ENCODE results near the gene KAT6B. TPM values are rescaled to one million over a fixed set of nuclear protein-coding genes. Genes with fewer than 3 reads are reported as not detected.
"Not testable (repeated sequence)": the region's sequence is repeated elsewhere in the genome, so short reads cannot be mapped to it uniquely, and the experiment has no call there.

The KAT6B gene
- total and polyA plus RNA-seq, 4 donors: 5.0 to 161 (median 21.0) TPM

- Histone ChIP-seq H3K9me3 (ENCODE audit: control insufficient read depth in 4 of 4, insufficient read depth in 3 of 4, low read length in 3 of 4) (no peaks in the 10 kb centered on the region), H3K4me1 (ENCODE audit: control insufficient read depth in 5 of 5, insufficient read depth in 5 of 5, low read length in 5 of 5) (peaks cover 0 to 11% (median 9%) of the 10 kb centered on the region in 5 donors), H3K36me3 (ENCODE audit: control insufficient read depth in 4 of 4, insufficient read depth in 4 of 4, low read length in 4 of 4) (peaks cover 0 to 3% (median 0%) of the 10 kb centered on the region in 4 donors), H3K27ac (ENCODE audit: low read depth in 1 of 2, low read length in 1 of 2) (no peak overlapping the region), H3K4me3 (no peak overlapping the region), H3K27me3 (ENCODE audit: control insufficient read depth in 3 of 3, insufficient read depth in 3 of 3, low read length in 2 of 3) (no peaks in the 10 kb centered on the region), H3K9ac (ENCODE audit: insufficient read depth in 1 of 2, low read length in 2 of 2) (no peak overlapping the region)
- 69 to 77% methylated on average over 4 of the region's 4 CpGs for WGBS, 2 donors
- TF ChIP-seq CTCF (IDR thresholded peaks at IDR 0.05; ENCODE audit: control extremely low read depth, extremely low read depth): no peak
- DNase-seq (no peak), ATAC-seq (ENCODE audit: insufficient read depth, low FRiP score) (no peak)
Observed at GRCh38 chr10:74892839-74893238, 66.4 kb downstream of the KAT6B start.

DNA sequence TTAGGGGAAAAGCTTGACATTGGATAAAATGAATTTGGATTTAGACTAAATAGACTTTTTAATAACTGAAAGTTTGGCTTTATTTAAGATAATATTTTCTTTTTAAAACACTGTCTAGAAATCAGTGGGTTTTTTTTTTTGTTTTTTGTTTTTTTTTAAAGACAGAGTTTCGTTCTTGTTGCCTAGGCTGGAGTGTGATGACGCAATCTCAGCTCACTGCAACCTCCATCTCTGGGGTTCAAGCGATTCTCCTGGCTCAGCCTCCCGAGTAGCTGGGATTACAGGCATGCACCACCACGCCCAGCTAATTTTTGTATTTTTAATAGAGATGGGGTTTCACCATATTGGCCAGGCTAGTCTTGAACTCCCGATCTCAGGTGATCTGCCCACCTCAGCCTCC lies 66.9 kb downstream of the KAT6B start:
- not testable (repeated sequence) for H3K27me3 ChIP-seq (ENCODE audit: control insufficient read depth in 3 of 3, insufficient read depth in 3 of 3, low read length in 2 of 3); H3K9me3 ChIP-seq (ENCODE audit: control insufficient read depth in 4 of 4, insufficient read depth in 3 of 4, low read length in 3 of 4); ATAC-seq (ENCODE audit: insufficient read depth, low FRiP score); H3K27ac ChIP-seq (ENCODE audit: low read depth in 1 of 2, low read length in 1 of 2); DNase-seq; H3K36me3 ChIP-seq (ENCODE audit: control insufficient read depth in 4 of 4, insufficient read depth in 4 of 4, low read length in 4 of 4); H3K4me3 ChIP-seq; H3K9ac ChIP-seq (ENCODE audit: insufficient read depth in 1 of 2, low read length in 2 of 2)
- peaks cover 0 to 13% (median 8%) of the 10 kb centered on the region in 5 donors for H3K4me1 ChIP-seq (ENCODE audit: control insufficient read depth in 5 of 5, insufficient read depth in 5 of 5, low read length in 5 of 5)
- WGBS, 2 donors: 86% methylated on average over 6 of the region's 6 CpGs

GRCh38 chr10:74896788-74897527 lies 70.6 kb downstream of the KAT6B start:
- Histone ChIP-seq H3K4me1 (ENCODE audit: control insufficient read depth in 5 of 5, insufficient read depth in 5 of 5, low read length in 5 of 5) (peaks cover 0 to 32% (median 6%) of the 10 kb centered on the region in 5 donors), H3K36me3 (ENCODE audit: control insufficient read depth in 4 of 4, insufficient read depth in 4 of 4, low read length in 4 of 4) (peaks cover 0 to 3% (median 0%) of the 10 kb centered on the region in 4 donors), H3K9ac (ENCODE audit: insufficient read depth in 1 of 2, low read length in 2 of 2) (no peak overlapping the region), H3K9me3 (ENCODE audit: control insufficient read depth in 4 of 4, insufficient read depth in 3 of 4, low read length in 3 of 4) (no peaks in the 10 kb centered on the region), H3K27me3 (ENCODE audit: control insufficient read depth in 3 of 3, insufficient read depth in 3 of 3, low read length in 2 of 3) (no peaks in the 10 kb centered on the region), H3K4me3 (no peak overlapping the region), H3K27ac (ENCODE audit: low read depth in 1 of 2, low read length in 1 of 2) (no peak overlapping the region)
- TF ChIP-seq CTCF (IDR thresholded peaks at IDR 0.05; ENCODE audit: control extremely low read depth, extremely low read depth): no peak
- WGBS, 2 donors: 56 to 65% methylated on average over 5 of the region's 5 CpGs
- no peak for ATAC-seq (ENCODE audit: insufficient read depth, low FRiP score)
- DNase-seq: no peak

DNA sequence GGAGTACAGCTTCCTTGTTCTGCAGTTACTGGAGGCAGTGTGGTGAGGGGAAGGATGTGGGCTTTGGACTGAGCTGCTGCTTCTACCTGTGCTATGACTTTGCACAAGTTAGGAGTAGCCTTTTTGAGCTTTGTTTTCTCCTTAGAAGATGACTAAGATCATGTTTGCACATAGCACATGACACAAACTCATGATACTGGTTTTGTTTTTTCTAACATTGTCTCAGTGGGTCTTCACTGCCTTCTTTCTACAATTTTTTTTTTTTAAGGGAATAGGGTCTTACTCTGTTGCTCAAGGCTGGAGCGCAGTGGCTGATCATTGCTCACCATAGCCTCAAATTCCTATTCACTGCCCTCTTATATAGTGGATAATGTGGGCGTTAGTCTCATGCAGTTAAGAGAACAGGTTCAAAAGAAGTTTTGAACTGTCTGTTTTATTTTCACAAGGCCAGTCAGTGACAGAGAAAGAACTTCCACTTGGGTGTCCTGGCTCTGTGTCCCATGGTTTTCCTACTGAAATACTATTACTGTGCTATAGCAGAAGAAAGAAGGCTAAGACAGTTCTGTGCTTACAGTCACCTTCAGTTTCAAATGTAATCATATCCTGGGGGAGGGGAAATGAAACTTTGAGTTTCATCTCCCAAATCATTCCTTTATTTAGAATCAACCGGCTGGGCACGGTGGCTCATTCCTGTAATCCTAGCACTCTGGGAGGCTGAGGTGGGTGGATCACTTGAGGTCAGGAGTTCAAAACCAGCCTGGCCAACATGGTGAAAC lies 72.0 kb downstream of the KAT6B start:
- Histone ChIP-seq H3K27ac (ENCODE audit: low read depth in 1 of 2, low read length in 1 of 2) (peak overlapping the region in 1 of 2 donors; percentile 22), H3K36me3 (ENCODE audit: control insufficient read depth in 4 of 4, insufficient read depth in 4 of 4, low read length in 4 of 4) (peaks cover 0 to 3% (median 0%) of the 10 kb centered on the region in 4 donors), H3K9ac (ENCODE audit: insufficient read depth in 1 of 2, low read length in 2 of 2) (no peak overlapping the region), H3K27me3 (ENCODE audit: control insufficient read depth in 3 of 3, insufficient read depth in 3 of 3, low read length in 2 of 3) (no peaks in the 10 kb centered on the region), H3K4me3 (no peak overlapping the region), H3K4me1 (ENCODE audit: control insufficient read depth in 5 of 5, insufficient read depth in 5 of 5, low read length in 5 of 5) (peaks cover 0 to 34% (median 5%) of the 10 kb centered on the region in 5 donors), H3K9me3 (ENCODE audit: control insufficient read depth in 4 of 4, insufficient read depth in 3 of 4, low read length in 3 of 4) (no peaks in the 10 kb centered on the region)
- no peak for ATAC-seq (ENCODE audit: insufficient read depth, low FRiP score)
- WGBS, 2 donors: 73 to 74% methylated on average over 4 of the region's 4 CpGs
- DNase-seq: no peak
- TF ChIP-seq CTCF (IDR thresholded peaks at IDR 0.05; ENCODE audit: control extremely low read depth, extremely low read depth): no peak

Measured in lung (tissue), 12 donors.